Activated naive CD4-positive, alpha-beta T cell treated with anti-CD3 and anti-CD28 coated beads for 36 hours (primary cell): ENCODE measurements around the gene GGACT. TPM values are rescaled to one million over a fixed set of nuclear protein-coding genes. Genes with fewer than 3 reads are reported as not detected.

ENCODE experiments used
- CTCF ChIA-PET: fragments of 350-600 bp; sonication (Branson Sonifier 250); formaldehyde crosslinking; loops from one replicate; lab custom pipeline; 2021; ENCODE audit warnings: antibody characterized with exemption; lab: Charles Lee
- DNase-seq: peaks from one replicate; pipeline ENCODE4 v3.0.0-alpha.2; 2020
- H3K27ac Mint-ChIP-seq: one replicate; pipeline ENCODE4 v1.8.0; 2021; ENCODE audit warnings: mild to moderate bottlenecking, mixed read lengths
- H3K27me3 Mint-ChIP-seq: one replicate; pipeline ENCODE4 v1.8.0; 2021; ENCODE audit warnings: low read depth, mixed read lengths
- H3K36me3 Mint-ChIP-seq: one replicate; pipeline ENCODE4 v1.8.0; 2021; ENCODE audit warnings: low read depth, mixed read lengths
- H3K4me1 Mint-ChIP-seq: one replicate; pipeline ENCODE4 v1.8.0; 2021; ENCODE audit warnings: low read depth, mixed read lengths
- H3K4me3 Mint-ChIP-seq: one replicate; pipeline ENCODE4 v1.8.0; 2021; ENCODE audit warnings: mild to moderate bottlenecking, moderate library complexity, mixed read lengths
- H3K9me3 Mint-ChIP-seq: one replicate; pipeline ENCODE4 v1.8.0; 2021; ENCODE audit warnings: mixed read lengths
- intact Hi-C: fragments of 100-400 bp; cut with micrococcal nuclease; formaldehyde crosslinking; loops from one replicate; pipeline ENCODE4 v1.15.1; 2023
- total RNA-seq, 2 experiments: library from RNA; stranded (reverse); gene quantifications; one replicate each; pipeline ENCODE4 v1.2.3, GENCODE V29; 2021

GGACT gene
- total RNA-seq, 2 experiments from 2014 or later: 3.9 to 6.6 TPM

GRCh38 chr13:100564444-100565223, 24.0 kb downstream of the GGACT start:
- H3K4me1 Mint-ChIP-seq: no peaks in the 10 kb centered on the region
- DNase-seq: no peak
- intact Hi-C loops: no loop called here
- H3K9me3 Mint-ChIP-seq: peaks cover 2% of the 10 kb centered on the region
- CTCF ChIA-PET: no interaction called here
- no peak overlapping the region for H3K4me3 Mint-ChIP-seq
- no peaks in the 10 kb centered on the region for H3K27me3 Mint-ChIP-seq
- H3K36me3 Mint-ChIP-seq: peaks cover 12% of the 10 kb centered on the region
- no peak overlapping the region for H3K27ac Mint-ChIP-seq

GRCh38 chr13:100563779-100564178, 24.8 kb downstream of the GGACT start:
- Mint-ChIP-seq H3K4me1 (no peaks in the 10 kb centered on the region), H3K4me3 (no peak overlapping the region), H3K9me3 (peaks cover 2% of the 10 kb centered on the region), H3K27ac (no peak overlapping the region), H3K36me3 (peaks cover 12% of the 10 kb centered on the region), H3K27me3 (no peaks in the 10 kb centered on the region)
- DNase-seq: no peak
- intact Hi-C loops: no loop called here
- CTCF ChIA-PET: no interaction called here

- DNase-seq: no peak
- intact Hi-C loops: no loop called here
- H3K9me3 Mint-ChIP-seq: peaks cover 2% of the 10 kb centered on the region
- CTCF ChIA-PET: interaction anchor here (1.7 kb wide), 1 partner anchor 11 kb away, joined by 5 read pairs; no protein-coding TSS in a partner anchor
- H3K27me3 Mint-ChIP-seq: no peaks in the 10 kb centered on the region
- H3K36me3 Mint-ChIP-seq: peaks cover 10% of the 10 kb centered on the region
- H3K4me1 Mint-ChIP-seq: no peaks in the 10 kb centered on the region
- H3K4me3 Mint-ChIP-seq: no peak overlapping the region
- no peak overlapping the region for H3K27ac Mint-ChIP-seq
Observed at GRCh38 chr13:100561599-100562204, 26.9 kb downstream of the GGACT start.

GRCh38 chr13:100561158-100561499, 27.5 kb downstream of the GGACT start:
- Mint-ChIP-seq H3K4me3 (no peak overlapping the region), H3K9me3 (peaks cover under 1% of the 10 kb centered on the region), H3K36me3 (peaks cover 4% of the 10 kb centered on the region), H3K27ac (no peak overlapping the region), H3K27me3 (no peaks in the 10 kb centered on the region), H3K4me1 (no peaks in the 10 kb centered on the region)
- no peak for DNase-seq
- intact Hi-C loops: no loop called here
- CTCF ChIA-PET: no interaction called here

- Mint-ChIP-seq H3K27me3 (no peaks in the 10 kb centered on the region), H3K36me3 (peaks cover 1% of the 10 kb centered on the region), H3K27ac (no peak overlapping the region), H3K4me3 (no peak overlapping the region), H3K4me1 (no peaks in the 10 kb centered on the region), H3K9me3 (no peaks in the 10 kb centered on the region)
- DNase-seq: no peak
- CTCF ChIA-PET: interaction anchor here (1.7 kb wide), 1 partner anchor 12 kb away, joined by 7 read pairs; no protein-coding TSS in a partner anchor
- intact Hi-C loops: no loop called here
Observed at GRCh38 chr13:100560498-100561157, 28.0 kb downstream of the GGACT start.

GRCh38 chr13:100559886-100560285, 28.7 kb downstream of the GGACT start:
- DNase-seq: no peak
- no peak overlapping the region for H3K4me3 Mint-ChIP-seq
- intact Hi-C loops: no loop called here
- H3K27me3 Mint-ChIP-seq: no peaks in the 10 kb centered on the region
- H3K36me3 Mint-ChIP-seq: peaks cover 2% of the 10 kb centered on the region
- H3K27ac Mint-ChIP-seq: no peak overlapping the region
- no peaks in the 10 kb centered on the region for H3K4me1 Mint-ChIP-seq
- no peaks in the 10 kb centered on the region for H3K9me3 Mint-ChIP-seq
- CTCF ChIA-PET: interaction anchor here (1.7 kb wide), 1 partner anchor 12 kb away, joined by 7 read pairs; no protein-coding TSS in a partner anchor

- CTCF ChIA-PET: interaction anchor here (0.7 to 1.8 kb wide), 2 partner anchors 20 to 22 kb away, joined by 3 to 9 read pairs; no protein-coding TSS in a partner anchor
- Mint-ChIP-seq H3K27me3 (no peaks in the 10 kb centered on the region), H3K36me3 (peaks cover 2% of the 10 kb centered on the region), H3K4me3 (no peak overlapping the region), H3K27ac (no peak overlapping the region), H3K4me1 (no peaks in the 10 kb centered on the region), H3K9me3 (no peaks in the 10 kb centered on the region)
- no peak for DNase-seq
- intact Hi-C loops: no loop called here
Observed at GRCh38 chr13:100552755-100553154, 35.8 kb downstream of the GGACT start.

- H3K27me3 Mint-ChIP-seq: no peaks in the 10 kb centered on the region
- H3K27ac Mint-ChIP-seq: no peak overlapping the region
- intact Hi-C loops: loop anchor here (10.0 kb wide), 1 partner anchor 895 kb away; no protein-coding TSS in a partner anchor
- no peak overlapping the region for H3K4me3 Mint-ChIP-seq
- H3K36me3 Mint-ChIP-seq: no peaks in the 10 kb centered on the region
- no peak for DNase-seq
- H3K4me1 Mint-ChIP-seq: no peaks in the 10 kb centered on the region
- H3K9me3 Mint-ChIP-seq: no peaks in the 10 kb centered on the region
- CTCF ChIA-PET: no interaction called here
Observed at GRCh38 chr13:100549316-100549715, 39.3 kb downstream of the GGACT start.

GRCh38 chr13:100547791-100548201, 40.8 kb downstream of the GGACT start:
- no peaks in the 10 kb centered on the region for H3K9me3 Mint-ChIP-seq
- H3K36me3 Mint-ChIP-seq: no peaks in the 10 kb centered on the region
- no peaks in the 10 kb centered on the region for H3K27me3 Mint-ChIP-seq
- no peak overlapping the region for H3K27ac Mint-ChIP-seq
- DNase-seq: no peak
- no peak overlapping the region for H3K4me3 Mint-ChIP-seq
- CTCF ChIA-PET: no interaction called here
- H3K4me1 Mint-ChIP-seq: peaks cover 2% of the 10 kb centered on the region
- intact Hi-C loops: loop anchor here (10.0 kb wide), 1 partner anchor 893 kb away; no protein-coding TSS in a partner anchor

- CTCF ChIA-PET: no interaction called here
- H3K27ac Mint-ChIP-seq: no peak overlapping the region
Observed at GRCh38 chr13:100546713-100547405, 41.7 kb downstream of the GGACT start.

GRCh38 chr13:100545684-100546061, 42.9 kb downstream of the GGACT start:
- Mint-ChIP-seq H3K9me3 (no peaks in the 10 kb centered on the region), H3K36me3 (no peaks in the 10 kb centered on the region), H3K27ac (no peak overlapping the region), H3K27me3 (no peaks in the 10 kb centered on the region), H3K4me3 (no peak overlapping the region), H3K4me1 (peaks cover 9% of the 10 kb centered on the region)
- CTCF ChIA-PET: no interaction called here
- intact Hi-C loops: loop anchor here (10.0 kb wide), 1 partner anchor 891 kb away; no protein-coding TSS in a partner anchor
- no peak for DNase-seq

More at GRCh38 chr13:100546713-100547405, 41.7 kb downstream of the GGACT start:
- no peaks in the 10 kb centered on the region for H3K9me3 Mint-ChIP-seq
- DNase-seq: no peak
- intact Hi-C loops: loop anchor here (10.0 kb wide), 1 partner anchor 892 kb away; no protein-coding TSS in a partner anchor
- H3K4me1 Mint-ChIP-seq: peaks cover 9% of the 10 kb centered on the region
- no peak overlapping the region for H3K4me3 Mint-ChIP-seq
- H3K27me3 Mint-ChIP-seq: no peaks in the 10 kb centered on the region
- H3K36me3 Mint-ChIP-seq: no peaks in the 10 kb centered on the region
